ENCODE data around the gene CAV3.
A peak's percentile ranks its signal among the peaks of the same experiment; 100 is the strongest.
"Not testable (repeated sequence)": the region's sequence is repeated elsewhere in the genome, so short reads cannot be mapped to it uniquely, and the experiment has no call there.

CAV3 gene

GRCh38 chr3:8733332-8734094 is at the start of gene CAV3:
Gene CAV3, plus strand, starts transcription at chr3:8733802. Its CDS starts 75 bp downstream, at chr3:8733877.
- no peak for DNase-seq

- not testable (repeated sequence) for DNase-seq
Observed at GRCh38 chr3:8684992-8685391, 48.6 kb upstream of the CAV3 start.

- DNase-seq, result not testable (repeated sequence)
Observed at GRCh38 chr3:8691295-8691694, 42.3 kb upstream of the CAV3 start.

GRCh38 chr3:8702560-8702959 is 31.0 kb upstream of the CAV3 start:
- no peak for DNase-seq

- no peak for DNase-seq
Observed at GRCh38 chr3:8705575-8705974, 28.0 kb upstream of the CAV3 start.

GRCh38 chr3:8709287-8709686 is 24.3 kb upstream of the CAV3 start:
- DNase-seq, result no peak

GRCh38 chr3:8709801-8710507 is 23.6 kb upstream of the CAV3 start:
- no peak for DNase-seq

GRCh38 chr3:8712045-8712907 is 21.3 kb upstream of the CAV3 start:
- peak; percentile 31 for DNase-seq

GRCh38 chr3:8712908-8713255 is 20.7 kb upstream of the CAV3 start:
- no peak for DNase-seq

- DNase-seq, result no peak
Observed at GRCh38 chr3:8713901-8714759, 19.5 kb upstream of the CAV3 start.

- DNase-seq, result peak; percentile 18
Observed at GRCh38 chr3:8715757-8716156, 17.8 kb upstream of the CAV3 start.

- DNase-seq, result no peak
Observed at GRCh38 chr3:8722808-8723207, 10.8 kb upstream of the CAV3 start.

- DNase-seq, result no peak
Observed at GRCh38 chr3:8723612-8724011, 10.0 kb upstream of the CAV3 start.

GRCh38 chr3:8724108-8724752 is 9.4 kb upstream of the CAV3 start:
- DNase-seq, result no peak

GRCh38 chr3:8727605-8728512 is 5.7 kb upstream of the CAV3 start:
- DNase-seq, result no peak

- no peak for DNase-seq
Observed at GRCh38 chr3:8729479-8729878, 4.1 kb upstream of the CAV3 start.

GRCh38 chr3:8730656-8731055 is 2.9 kb upstream of the CAV3 start:
- no peak for DNase-seq

- no peak for DNase-seq
Observed at GRCh38 chr3:8732413-8732812, 1.2 kb upstream of the CAV3 start.

GRCh38 chr3:8734137-8734878 is 706 bp downstream of the CAV3 start:
- DNase-seq, result no peak

GRCh38 chr3:8734908-8735307 is 1.3 kb downstream of the CAV3 start:
- DNase-seq, result no peak

All from NCI-H2171 (cell line).